ENCODE data around the gene ST3GAL2. TPM values are rescaled to one million over a fixed set of nuclear protein-coding genes. Genes with fewer than 3 reads are reported as not detected.

The ST3GAL2 gene
- total RNA-seq, 1 experiment from 2014 or later: 45.9 TPM

DNA sequence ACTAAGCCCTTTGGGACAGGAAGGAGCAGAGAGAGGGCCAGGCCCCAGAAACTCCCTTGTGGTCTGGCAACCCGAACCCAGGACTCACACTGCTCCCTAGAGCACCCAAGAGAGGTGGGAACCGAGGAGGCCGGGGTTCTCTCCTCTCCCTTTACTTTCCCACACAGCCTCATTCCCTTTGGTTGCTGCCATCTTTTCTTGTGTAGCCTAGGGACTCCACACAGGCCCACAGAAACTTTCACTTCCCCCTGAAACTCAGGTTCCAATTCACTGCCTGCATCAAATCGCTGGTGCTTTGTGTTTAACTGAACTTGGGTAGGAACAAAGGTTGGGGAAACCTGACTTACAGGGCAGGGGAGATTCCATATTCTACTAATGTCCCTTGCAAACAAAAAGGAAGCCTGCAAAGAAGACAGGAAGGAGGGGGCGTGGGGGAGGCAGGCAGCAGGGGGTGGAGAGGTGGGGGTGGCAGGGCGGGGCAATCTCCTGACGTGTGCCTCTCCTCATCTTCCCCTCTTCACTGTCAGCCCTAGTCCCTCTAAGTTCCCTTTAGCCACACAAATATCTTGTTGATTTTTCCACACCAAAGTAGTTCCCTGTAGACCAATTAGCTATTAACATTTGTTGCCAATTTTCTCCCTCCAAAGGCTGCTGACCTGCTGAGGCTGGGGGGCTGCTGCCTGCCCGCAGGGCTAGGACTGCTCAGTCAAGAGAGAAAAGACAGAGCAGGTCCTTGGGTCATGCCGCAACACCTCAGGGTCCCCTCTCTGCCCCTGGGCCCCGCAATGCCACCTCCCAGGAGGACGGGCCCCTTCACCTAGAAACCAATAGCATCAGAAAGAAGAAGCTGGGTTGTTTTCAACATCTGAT lies 8.0 kb downstream of the ST3GAL2 start:
- peak overlapping the region; percentile 95 for H3K27ac ChIP-seq (ENCODE audit: insufficient read length, low read depth, low read length)

More for the DNA sequence above, 8.0 kb downstream of the ST3GAL2 start:
- peak overlapping the region; percentile 81 for H4K5ac ChIP-seq (ENCODE audit: insufficient read length, low read depth, low read length)
- peak overlapping the region; percentile 46 for H3K9ac ChIP-seq (ENCODE audit: extremely low read depth, insufficient read length, low read length)
- H3K27me3 ChIP-seq (ENCODE audit: insufficient read depth, low read length): no peaks in the 10 kb centered on the region
- peaks cover 8% of the 10 kb centered on the region for H3K23me2 ChIP-seq (ENCODE audit: insufficient read length, low read depth, low read length, poor library complexity, severe bottlenecking)
- TF ChIP-seq, protein P1, sequence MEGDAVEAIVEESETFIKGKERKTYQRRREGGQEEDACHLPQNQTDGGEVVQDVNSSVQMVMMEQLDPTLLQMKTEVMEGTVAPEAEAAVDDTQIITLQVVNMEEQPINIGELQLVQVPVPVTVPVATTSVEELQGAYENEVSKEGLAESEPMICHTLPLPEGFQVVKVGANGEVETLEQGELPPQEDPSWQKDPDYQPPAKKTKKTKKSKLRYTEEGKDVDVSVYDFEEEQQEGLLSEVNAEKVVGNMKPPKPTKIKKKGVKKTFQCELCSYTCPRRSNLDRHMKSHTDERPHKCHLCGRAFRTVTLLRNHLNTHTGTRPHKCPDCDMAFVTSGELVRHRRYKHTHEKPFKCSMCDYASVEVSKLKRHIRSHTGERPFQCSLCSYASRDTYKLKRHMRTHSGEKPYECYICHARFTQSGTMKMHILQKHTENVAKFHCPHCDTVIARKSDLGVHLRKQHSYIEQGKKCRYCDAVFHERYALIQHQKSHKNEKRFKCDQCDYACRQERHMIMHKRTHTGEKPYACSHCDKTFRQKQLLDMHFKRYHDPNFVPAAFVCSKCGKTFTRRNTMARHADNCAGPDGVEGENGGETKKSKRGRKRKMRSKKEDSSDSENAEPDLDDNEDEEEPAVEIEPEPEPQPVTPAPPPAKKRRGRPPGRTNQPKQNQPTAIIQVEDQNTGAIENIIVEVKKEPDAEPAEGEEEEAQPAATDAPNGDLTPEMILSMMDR (conservative IDR thresholded peaks at IDR 0.05): no peak
- DNase-seq: peak; percentile 69
- no peak overlapping the region for H2AFZ ChIP-seq (ENCODE audit: low read length)
- H2BK12ac ChIP-seq (ENCODE audit: insufficient read length, low read depth, low read length): peak overlapping the region; percentile 41
- H2BK120ac ChIP-seq (ENCODE audit: low read depth, low read length, poor library complexity, severe bottlenecking): no peak overlapping the region
- H3K79me2 ChIP-seq (ENCODE audit: insufficient read depth, low read length): peaks cover 17% of the 10 kb centered on the region; the same call in 1 of the 2 replicates
- peaks cover 21% of the 10 kb centered on the region for H3K4me1 ChIP-seq (ENCODE audit: insufficient read depth, low read length)
- H3T11ph ChIP-seq (ENCODE audit: low read length): no peak overlapping the region
- peak overlapping the region; percentile 76 for H3K4ac ChIP-seq (ENCODE audit: low read depth, low read length)
- peaks cover 59 to 61% of the 10 kb centered on the region in 2 experiments for H3K4me1 Mint-ChIP-seq
- no CpG with 5 or more reads among the region's 11 CpGs for WGBS (ENCODE audit: extremely low coverage, insufficient read length, low lambda C conversion rate)
- no peak overlapping the region for H4K8ac ChIP-seq (replicated peaks; ENCODE audit: insufficient read length, low read depth, low read length)
- H3K4me3 Mint-ChIP-seq: peak overlapping the region; percentile 16 to 30
- no peaks in the 10 kb centered on the region for H3K79me1 ChIP-seq (ENCODE audit: insufficient read depth, low read depth, low read length, poor library complexity, severe bottlenecking)
- 0 out of 2 replicates have a peak overlapping the region, but pooled peaks have one; percentile 72 for H2BK15ac ChIP-seq (ENCODE audit: low read depth, low read length)
- peak overlapping the region; percentile 74; the same call in 1 of the 2 replicates for H3K14ac ChIP-seq (ENCODE audit: insufficient read depth, low read length)
- peaks cover 11 to 21% (median 11%) of the 10 kb centered on the region in 3 experiments; a peak in 5 of 7 replicates for H3K36me3 Mint-ChIP-seq (ENCODE audit: insufficient read depth in 1 of 3, low read depth in 3 of 3)
- no peaks in the 10 kb centered on the region for H3K27me3 Mint-ChIP-seq (ENCODE audit: low read depth)
- H4K20me1 ChIP-seq (ENCODE audit: control insufficient read depth, insufficient read depth, insufficient read length): no peaks in the 10 kb centered on the region
- H3K4me2 ChIP-seq (ENCODE audit: insufficient read depth, insufficient read length, low read length): peak overlapping the region; percentile 39
- no peaks in the 10 kb centered on the region for H3K9me3 ChIP-seq (ENCODE audit: control insufficient read depth, low read depth, low read length)
- peak overlapping the region; percentile 16 for H3K18ac ChIP-seq (ENCODE audit: insufficient read length, low read depth, low read length)
- H2BK5ac ChIP-seq (ENCODE audit: insufficient read length, low read length): no peak overlapping the region
- H3K9me3 Mint-ChIP-seq: no peaks in the 10 kb centered on the region
- H3K27ac Mint-ChIP-seq: peak overlapping the region; percentile 94 to 99 (median 99)
- no peak overlapping the region for H3K56ac ChIP-seq (ENCODE audit: insufficient read length, low read depth, low read length)
- no peak overlapping the region for H2BK20ac ChIP-seq (ENCODE audit: low read depth, low read length, poor library complexity, severe bottlenecking)
- peak overlapping the region; percentile 88 for H4K91ac ChIP-seq (ENCODE audit: insufficient read length, low read depth, low read length)
- peak overlapping the region; percentile 99 for H2AK5ac ChIP-seq (ENCODE audit: insufficient read length, low read length)
- no peak overlapping the region for H3K23ac ChIP-seq (ENCODE audit: insufficient read length, low read depth, low read length)
